HG03135 (cell line): ENCODE measurements around the gene CFAP100.

Source experiments
- ATAC-seq: cut with Tn5 transposase; IDR thresholded peaks from one replicate; pipeline ENCODE4 v1.9.1; 2021; ENCODE audit warnings: mild to moderate bottlenecking, moderate library complexity; ENCODE audit not compliant: unreplicated experiment

Gene CFAP100

GRCh38 chr3:126439346-126439967, 44.7 kb downstream of the CFAP100 start:
- ATAC-seq, result no peak

DNA sequence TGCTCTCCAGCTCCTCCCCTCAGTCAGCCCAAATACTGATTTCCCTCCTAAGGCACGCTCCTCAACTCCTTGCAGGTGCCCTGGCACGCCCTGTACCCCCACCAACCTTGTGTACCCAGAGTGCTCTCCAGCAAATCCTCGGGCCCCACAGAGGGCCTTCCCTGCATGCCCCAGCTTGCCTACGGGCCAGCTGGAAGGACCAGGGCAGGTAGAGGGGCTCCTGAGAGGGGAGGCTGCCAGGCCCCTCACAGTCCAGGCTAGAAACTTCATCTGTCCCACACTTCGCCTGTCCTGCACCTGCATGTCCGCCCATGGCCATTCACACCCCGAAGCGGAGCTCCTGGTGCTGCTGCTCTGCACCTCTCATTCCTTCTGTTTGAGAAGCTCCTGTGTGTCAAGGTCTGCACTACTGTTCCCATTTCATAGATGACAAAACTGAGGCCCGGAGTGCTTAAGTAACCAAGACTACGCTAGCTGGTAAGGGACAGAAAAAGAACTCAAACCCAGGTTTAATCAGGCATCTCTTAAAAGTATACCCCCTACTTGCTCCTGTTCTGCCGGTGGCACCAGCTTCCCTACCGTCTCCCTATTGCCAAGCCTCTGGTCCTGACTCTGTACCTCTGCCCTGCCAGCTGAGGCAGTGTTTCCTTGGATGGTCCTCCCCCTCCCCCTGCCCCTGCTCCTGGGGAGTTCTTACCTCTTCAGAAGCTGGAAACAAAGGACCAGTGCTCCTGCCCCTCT, 45.4 kb downstream of the CFAP100 start:
- no peak for ATAC-seq

GRCh38 chr3:126440709-126440995, 45.9 kb downstream of the CFAP100 start:
- ATAC-seq, result no peak

DNA sequence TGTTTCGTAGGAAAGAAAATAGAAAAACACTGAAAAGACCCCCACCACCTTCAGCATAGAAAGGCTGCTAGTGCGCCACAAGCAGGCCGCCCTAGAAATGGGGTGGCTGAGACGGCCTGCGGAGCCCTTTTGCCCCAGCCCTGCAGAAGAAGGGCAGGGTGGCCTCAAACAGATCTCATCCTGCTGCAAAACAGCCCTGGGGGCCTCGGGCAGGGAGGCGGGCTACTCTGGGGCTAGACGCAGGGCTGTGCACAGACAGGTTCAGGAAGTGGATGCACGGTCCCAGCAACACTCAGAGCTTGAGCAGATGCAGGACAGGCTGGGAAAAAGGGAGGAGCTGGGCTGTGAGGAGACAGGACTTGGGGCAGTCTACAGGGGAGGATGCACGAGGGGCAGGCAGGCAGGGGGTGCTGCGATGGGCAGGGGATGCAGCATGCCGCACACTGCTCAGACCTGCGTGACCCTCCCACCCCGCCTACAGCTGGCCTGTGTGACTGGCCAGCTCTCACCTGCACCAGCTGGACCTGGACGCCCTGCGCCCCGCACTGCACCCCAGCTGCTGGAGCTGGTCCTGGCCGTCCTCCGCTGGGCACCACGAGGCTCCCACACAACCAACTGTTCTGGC, 46.7 kb downstream of the CFAP100 start:
- ATAC-seq, result no peak

DNA sequence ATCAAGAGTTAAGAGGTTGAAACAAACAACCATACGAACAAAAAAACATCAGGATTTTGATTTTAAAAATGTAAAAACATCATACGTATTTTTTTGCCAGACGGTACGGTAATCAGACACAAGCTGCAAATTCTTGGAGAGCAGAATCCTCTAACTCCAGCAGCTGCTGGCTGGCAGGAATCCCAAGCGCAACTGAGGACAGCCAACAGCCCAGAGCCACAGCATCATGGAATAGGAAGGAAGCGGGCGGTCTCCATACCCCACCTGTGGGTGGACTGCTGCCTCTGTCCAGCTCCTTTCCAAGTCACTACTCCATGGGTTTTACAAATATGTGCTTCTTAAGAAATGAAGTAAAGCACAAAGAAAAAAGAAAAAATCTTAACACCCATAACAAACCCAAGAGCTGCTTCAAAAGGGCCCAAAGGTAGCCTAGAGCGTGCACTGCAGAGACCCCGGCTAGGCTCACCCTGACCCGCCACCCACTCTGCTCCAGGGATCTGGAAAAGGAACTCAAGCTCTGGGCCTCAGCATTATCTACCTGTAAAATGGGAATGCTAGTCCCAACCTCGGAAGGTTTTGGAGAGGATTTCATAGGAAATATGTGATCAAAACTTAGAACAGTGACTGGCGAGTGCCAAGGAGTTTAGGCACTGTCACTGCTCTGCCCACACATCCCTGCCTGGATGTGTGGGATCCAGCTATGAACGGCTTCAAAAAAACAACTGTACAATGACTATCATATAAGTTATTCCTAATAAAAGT, 47.6 kb downstream of the CFAP100 start:
- ATAC-seq, result no peak

DNA sequence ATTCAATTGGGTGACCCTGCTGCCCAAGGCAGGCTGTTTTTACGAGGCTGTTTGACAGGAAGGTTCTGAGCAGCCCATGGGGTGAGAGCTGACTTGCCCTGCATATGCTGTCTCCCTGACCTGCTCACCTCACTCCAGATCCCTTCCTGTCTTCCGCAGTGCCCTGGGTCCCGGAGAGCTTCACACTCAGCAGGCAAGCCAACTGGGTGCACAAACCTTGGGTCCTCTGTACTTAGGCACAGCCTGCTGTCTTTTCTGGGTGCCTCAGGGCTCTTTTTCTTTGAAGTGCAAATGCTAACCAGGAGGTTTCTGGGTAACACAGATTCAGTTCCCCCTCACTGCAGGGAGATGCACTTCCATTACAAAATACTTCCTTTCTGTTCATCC, 48.1 kb downstream of the CFAP100 start:
- ATAC-seq, result no peak

DNA sequence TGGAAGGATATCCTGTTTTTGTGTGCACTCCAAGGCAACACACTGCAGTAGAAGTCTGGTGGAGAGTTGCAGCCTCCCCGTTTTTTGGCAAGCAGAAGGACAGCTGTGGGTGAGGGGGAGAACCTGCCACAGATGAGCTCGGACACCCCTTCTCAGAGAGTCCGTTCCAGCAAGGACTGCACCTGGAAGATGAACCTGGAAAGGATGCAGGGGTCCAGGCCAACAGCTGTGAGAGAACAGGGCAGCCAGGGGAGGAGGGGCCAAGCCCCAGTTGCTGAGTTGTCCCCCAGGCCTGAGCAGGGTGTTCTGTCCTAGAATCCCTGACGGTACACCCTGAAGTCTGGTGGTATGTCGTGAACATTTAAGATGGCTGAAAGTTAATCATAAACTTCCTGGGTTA, 50.8 kb downstream of the CFAP100 start:
- ATAC-seq, result no peak

DNA sequence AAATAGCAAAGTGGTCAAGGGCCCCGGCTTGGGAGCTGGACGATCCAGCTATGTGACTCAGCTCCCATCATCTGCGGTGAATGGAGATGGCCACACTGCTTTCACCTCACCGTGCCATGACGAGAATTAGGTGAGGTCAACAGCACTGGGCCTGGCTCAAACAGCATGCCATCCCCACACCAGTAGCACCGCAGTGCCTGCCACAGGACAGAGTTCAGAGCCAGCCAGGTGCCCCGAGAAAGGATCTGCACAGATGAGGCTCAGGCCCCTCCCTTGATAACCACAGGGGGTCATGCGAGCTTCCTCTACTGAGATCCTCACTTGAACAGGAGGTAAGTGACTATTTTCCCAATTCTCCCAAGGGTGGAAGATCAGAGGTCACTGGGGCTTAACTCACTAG, 51.6 kb downstream of the CFAP100 start:
- ATAC-seq, result no peak

GRCh38 chr3:126446791-126447190, 52.1 kb downstream of the CFAP100 start:
- ATAC-seq, result no peak

DNA sequence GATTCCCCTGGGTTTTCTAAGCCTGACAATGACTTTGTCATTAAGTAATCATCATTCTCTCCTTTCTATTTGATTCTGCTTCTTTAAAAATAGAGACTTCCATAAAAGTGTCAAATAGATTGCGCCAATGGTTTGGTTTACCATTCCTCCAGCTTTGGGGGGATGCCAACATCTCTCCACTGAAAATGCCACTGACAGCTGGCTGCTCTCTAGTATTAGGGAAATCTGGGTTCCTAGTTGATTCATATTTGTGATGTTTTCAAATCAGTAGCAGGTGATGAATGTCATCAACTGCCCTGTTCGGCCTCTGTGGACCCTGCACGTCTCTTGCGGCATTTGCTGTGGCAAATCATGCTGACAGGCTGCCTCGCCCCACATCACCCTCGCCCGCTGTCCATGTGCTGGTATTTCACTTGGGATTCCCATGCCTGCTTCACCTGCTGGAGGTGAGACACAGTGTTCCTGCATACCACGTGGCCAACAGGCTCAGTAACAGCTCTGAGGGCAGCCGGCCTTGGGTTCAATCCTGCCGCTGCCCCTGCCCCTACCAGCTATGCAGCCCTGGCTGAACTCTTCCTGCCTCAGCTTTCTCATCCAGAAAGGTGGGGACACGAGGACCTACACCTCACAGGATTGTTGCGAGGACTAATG, 52.9 kb downstream of the CFAP100 start:
- no peak for ATAC-seq

GRCh38 chr3:126448136-126448892, 53.6 kb downstream of the CFAP100 start:
- ATAC-seq, result no peak

DNA sequence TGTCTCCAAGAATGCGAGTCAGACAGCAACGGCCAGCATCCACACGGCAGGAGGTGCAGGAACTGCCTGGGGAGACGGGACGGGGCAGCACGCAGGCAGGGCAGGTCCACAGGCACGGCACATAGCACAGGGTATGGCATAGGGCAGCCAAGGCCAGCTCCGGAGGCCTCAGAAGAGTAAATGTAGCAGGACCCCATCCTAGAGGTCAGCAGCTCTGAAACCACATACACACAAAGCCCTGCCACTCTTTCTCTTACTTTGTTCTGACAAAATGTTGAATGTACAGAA, 54.1 kb downstream of the CFAP100 start:
- ATAC-seq, result no peak

- ATAC-seq, result no peak
Measured at GRCh38 chr3:126449621-126450051, 54.9 kb downstream of the CFAP100 start.

- ATAC-seq, result no peak
Measured at GRCh38 chr3:126450219-126450618, 55.5 kb downstream of the CFAP100 start.

- no peak for ATAC-seq
Measured at GRCh38 chr3:126450744-126451143, 56.0 kb downstream of the CFAP100 start.

DNA sequence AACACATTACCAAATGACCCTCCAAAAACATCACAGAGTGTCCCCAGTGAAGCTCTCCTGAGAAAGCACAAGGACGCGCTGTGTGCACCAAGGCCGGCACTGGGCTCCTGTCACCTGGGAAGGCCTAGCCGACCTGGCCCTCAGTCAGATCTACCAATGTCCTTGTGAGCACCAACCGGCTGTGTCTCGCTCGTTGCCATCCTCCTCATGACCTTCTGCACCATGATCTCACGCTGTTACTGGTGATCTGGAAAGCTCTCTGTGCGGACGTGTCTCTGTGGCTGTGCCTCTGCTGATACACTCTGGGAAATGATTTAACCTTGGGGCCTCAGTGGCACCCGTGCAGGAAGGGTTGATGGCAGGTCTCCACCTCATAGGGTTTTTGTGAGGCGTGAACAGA, 56.8 kb downstream of the CFAP100 start:
- no peak for ATAC-seq

DNA sequence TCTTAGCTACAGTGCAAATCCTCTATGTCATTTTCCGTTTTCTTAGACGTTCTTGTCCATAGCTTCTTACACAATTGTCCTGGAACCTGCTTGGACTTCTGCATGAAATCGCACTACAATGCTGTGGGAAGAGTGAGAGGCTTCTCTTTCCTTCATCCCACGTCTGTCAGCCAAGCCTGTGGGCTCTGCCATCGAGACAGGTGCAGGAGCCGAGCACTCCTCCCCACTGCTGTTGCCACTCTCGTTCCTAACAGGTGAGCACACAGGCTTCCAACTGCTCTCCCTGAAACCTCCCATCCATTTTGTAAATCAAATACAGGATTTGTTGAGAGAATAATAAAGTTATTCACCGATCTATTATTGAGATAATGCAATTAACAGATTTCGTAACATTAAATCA, 57.5 kb downstream of the CFAP100 start:
- ATAC-seq, result no peak

DNA sequence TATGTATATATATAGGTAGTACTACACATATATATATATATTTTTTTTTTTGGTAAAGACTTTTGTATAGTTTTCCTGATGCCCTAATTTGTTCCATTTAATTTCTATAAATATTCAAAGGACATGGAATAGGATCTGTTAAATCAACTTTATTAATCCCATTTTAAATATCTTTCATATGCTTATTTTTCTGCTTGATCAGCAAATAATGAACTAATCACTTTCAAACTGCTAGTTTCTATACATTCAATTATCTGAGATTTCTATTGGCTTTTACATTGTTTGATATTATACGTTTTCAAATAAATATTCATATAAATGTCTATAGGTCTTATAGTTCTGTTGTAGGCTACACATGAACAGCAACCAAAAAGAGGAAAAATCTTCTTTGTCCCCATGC, 59.3 kb downstream of the CFAP100 start:
- no peak for ATAC-seq

DNA sequence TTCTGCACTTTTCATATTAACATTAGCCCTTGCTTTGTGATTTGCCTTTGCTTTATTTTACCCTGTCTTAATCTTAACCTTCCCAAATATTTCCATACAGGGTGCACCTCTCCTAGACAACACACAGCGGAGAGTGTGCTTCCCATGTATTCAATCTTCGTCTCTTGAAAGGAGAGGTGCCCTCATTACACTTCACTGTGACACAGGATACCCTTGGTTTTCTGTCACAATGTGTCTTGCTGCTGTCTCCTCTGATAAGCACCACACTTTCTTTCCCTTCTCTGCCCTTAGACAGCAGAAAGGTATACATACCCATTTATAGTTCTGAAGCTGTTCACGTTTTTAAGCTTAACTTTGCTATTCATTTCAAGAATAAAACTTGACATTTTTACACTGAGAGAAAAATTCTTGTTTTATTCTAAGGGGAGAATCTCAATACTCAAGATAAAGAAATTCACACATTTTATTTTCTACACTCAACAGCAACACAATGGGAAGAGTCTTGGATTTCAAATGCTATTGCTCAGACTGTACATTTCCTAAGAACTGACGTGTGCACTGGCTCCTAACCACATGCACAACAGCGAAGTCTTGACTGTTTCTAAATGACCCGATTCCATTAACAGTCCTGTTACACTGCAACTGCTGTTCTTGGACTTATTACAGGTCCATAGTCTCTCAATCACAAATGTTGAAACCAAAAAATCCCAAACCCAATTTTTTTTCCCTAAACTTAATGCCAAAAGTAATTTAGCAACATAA, 59.9 kb downstream of the CFAP100 start:
- no peak for ATAC-seq

DNA sequence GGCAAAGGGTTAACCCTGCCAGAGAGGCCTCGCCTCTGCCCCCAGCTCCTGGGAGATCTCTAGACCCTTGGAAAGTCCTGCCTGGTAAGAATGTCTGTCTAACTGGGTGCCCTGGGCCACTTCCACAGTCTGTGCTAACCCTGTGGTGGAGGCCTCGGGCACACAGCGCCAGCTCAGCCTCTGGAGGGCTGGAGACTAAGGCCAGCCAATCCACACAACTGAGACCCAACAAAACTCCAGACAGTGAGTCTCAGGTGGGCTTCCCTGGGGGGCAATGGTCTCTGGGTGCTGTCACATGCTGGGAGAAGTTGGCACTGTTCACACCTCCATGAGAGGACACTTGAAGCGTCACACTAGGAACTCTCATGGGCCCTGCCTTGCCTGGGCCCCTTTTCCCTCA, 61.5 kb downstream of the CFAP100 start:
- ATAC-seq, result no peak
